Measurements from ENCODE around the gene MTA2. TPM values are rescaled to one million over a fixed set of nuclear protein-coding genes. Genes with fewer than 3 reads are reported as not detected.
"Not testable (repeated sequence)": the region's sequence is repeated elsewhere in the genome, so short reads cannot be mapped to it uniquely, and the experiment has no call there.

The MTA2 gene
- total RNA-seq, 1 donor from 2014 or later, result 63.7 TPM

GRCh38 chr11:62593434-62594044, 8.1 kb downstream of the MTA2 start:
- Histone ChIP-seq H3K36me3 (ENCODE audit: control insufficient read depth in 3 of 3, insufficient read depth in 3 of 3, low read length in 3 of 3) (peaks cover 44 to 50% (median 44%) of the 10 kb centered on the region in 3 donors), H3K27me3 (ENCODE audit: control insufficient read depth in 3 of 3, insufficient read depth in 3 of 3, low read length in 3 of 3) (no peaks in the 10 kb centered on the region), H3K9ac (ENCODE audit: low read depth in 1 of 3, low read length in 3 of 3) (peak overlapping the region in 1 of 3 donors; percentile 83), H3K27ac (ENCODE audit: low read depth, low read length) (no peak overlapping the region), H3K9me3 (ENCODE audit: control insufficient read depth in 3 of 3, low read length in 3 of 3) (no peaks in the 10 kb centered on the region), H3K4me3 (ENCODE audit: low read length in 3 of 3) (no peak overlapping the region), H3K4me1 (ENCODE audit: control insufficient read depth in 3 of 3, insufficient read depth in 3 of 3, low read length in 3 of 3) (peaks cover 26 to 36% (median 32%) of the 10 kb centered on the region in 3 donors)

GRCh38 chr11:62592989-62593421, 8.7 kb downstream of the MTA2 start:
- Histone ChIP-seq H3K9me3 (ENCODE audit: control insufficient read depth in 3 of 3, low read length in 3 of 3) (no peaks in the 10 kb centered on the region), H3K27ac (ENCODE audit: low read depth, low read length) (peak overlapping the region; percentile 95), H3K27me3 (ENCODE audit: control insufficient read depth in 3 of 3, insufficient read depth in 3 of 3, low read length in 3 of 3) (no peaks in the 10 kb centered on the region), H3K36me3 (ENCODE audit: control insufficient read depth in 3 of 3, insufficient read depth in 3 of 3, low read length in 3 of 3) (peaks cover 43 to 49% (median 47%) of the 10 kb centered on the region in 3 donors), H3K9ac (ENCODE audit: low read depth in 1 of 3, low read length in 3 of 3) (peak overlapping the region in 2 of 3 donors; percentile 83 to 90), H3K4me3 (ENCODE audit: low read length in 3 of 3) (no peak overlapping the region), H3K4me1 (ENCODE audit: control insufficient read depth in 3 of 3, insufficient read depth in 3 of 3, low read length in 3 of 3) (peaks cover 26 to 36% (median 28%) of the 10 kb centered on the region in 3 donors)

GRCh38 chr11:62592146-62592815, 9.4 kb downstream of the MTA2 start:
- Histone ChIP-seq H3K4me3 (ENCODE audit: low read length in 3 of 3) (peak overlapping the region; percentile 73 to 89 (median 77)), H3K4me1 (ENCODE audit: control insufficient read depth in 3 of 3, insufficient read depth in 3 of 3, low read length in 3 of 3) (peaks cover 26 to 36% (median 26%) of the 10 kb centered on the region in 3 donors), H3K27ac (ENCODE audit: low read depth, low read length) (peak overlapping the region; percentile 95), H3K9ac (ENCODE audit: low read depth in 1 of 3, low read length in 3 of 3) (peak overlapping the region; percentile 83 to 90 (median 90)), H3K27me3 (ENCODE audit: control insufficient read depth in 3 of 3, insufficient read depth in 3 of 3, low read length in 3 of 3) (no peaks in the 10 kb centered on the region), H3K9me3 (ENCODE audit: control insufficient read depth in 3 of 3, low read length in 3 of 3) (no peaks in the 10 kb centered on the region), H3K36me3 (ENCODE audit: control insufficient read depth in 3 of 3, insufficient read depth in 3 of 3, low read length in 3 of 3) (peaks cover 40 to 48% (median 46%) of the 10 kb centered on the region in 3 donors)

- no peaks in the 10 kb centered on the region for H3K9me3 ChIP-seq (ENCODE audit: control insufficient read depth in 3 of 3, low read length in 3 of 3)
- H3K27ac ChIP-seq (ENCODE audit: low read depth, low read length), result peak within 1 kb of the TSS; percentile 95
- H3K4me3 ChIP-seq (ENCODE audit: low read length in 3 of 3), result peak within 1 kb of the TSS; percentile 81 to 97 (median 89)
- peaks cover 40 to 45% (median 42%) of the 10 kb centered on the region in 3 donors for H3K36me3 ChIP-seq (ENCODE audit: control insufficient read depth in 3 of 3, insufficient read depth in 3 of 3, low read length in 3 of 3)
- H3K9ac ChIP-seq (ENCODE audit: low read depth in 1 of 3, low read length in 3 of 3), result peak within 1 kb of the TSS; percentile 91 to 94 (median 93)
- H3K4me1 ChIP-seq (ENCODE audit: control insufficient read depth in 3 of 3, insufficient read depth in 3 of 3, low read length in 3 of 3), result peaks cover 26 to 36% (median 26%) of the 10 kb centered on the region in 3 donors
- H3K27me3 ChIP-seq (ENCODE audit: control insufficient read depth in 3 of 3, insufficient read depth in 3 of 3, low read length in 3 of 3), result no peaks in the 10 kb centered on the region
Observed at GRCh38 chr11:62591448-62592145, 10.1 kb downstream of the MTA2 start, which contains the start of gene TUT1. Gene TUT1 (minus strand): TSS chr11:62591523. CDS start chr11:62591485, 38 bp downstream.

GRCh38 chr11:62588966-62589637, 12.6 kb downstream of the MTA2 start:
- H3K9ac ChIP-seq (ENCODE audit: low read depth in 1 of 3, low read length in 3 of 3), result no peak overlapping the region
- H3K27ac ChIP-seq (ENCODE audit: low read depth, low read length), result no peak overlapping the region
- no peak overlapping the region for H3K4me3 ChIP-seq (ENCODE audit: low read length in 3 of 3)
- peaks cover 26 to 32% (median 27%) of the 10 kb centered on the region in 3 donors for H3K36me3 ChIP-seq (ENCODE audit: control insufficient read depth in 3 of 3, insufficient read depth in 3 of 3, low read length in 3 of 3)
- no peaks in the 10 kb centered on the region for H3K9me3 ChIP-seq (ENCODE audit: control insufficient read depth in 3 of 3, low read length in 3 of 3)
- H3K4me1 ChIP-seq (ENCODE audit: control insufficient read depth in 3 of 3, insufficient read depth in 3 of 3, low read length in 3 of 3), result peaks cover 26 to 36% (median 26%) of the 10 kb centered on the region in 3 donors
- H3K27me3 ChIP-seq (ENCODE audit: control insufficient read depth in 3 of 3, insufficient read depth in 3 of 3, low read length in 3 of 3), result no peaks in the 10 kb centered on the region

GRCh38 chr11:62585356-62585755, 16.3 kb downstream of the MTA2 start:
- H3K27ac ChIP-seq (ENCODE audit: low read depth, low read length); H3K27me3 ChIP-seq (ENCODE audit: control insufficient read depth in 3 of 3, insufficient read depth in 3 of 3, low read length in 3 of 3); H3K4me3 ChIP-seq (ENCODE audit: low read length in 3 of 3); H3K9me3 ChIP-seq (ENCODE audit: control insufficient read depth in 3 of 3, low read length in 3 of 3): not testable (repeated sequence)
- Histone ChIP-seq H3K4me1 (ENCODE audit: control insufficient read depth in 3 of 3, insufficient read depth in 3 of 3, low read length in 3 of 3) (peaks cover 11 to 17% (median 14%) of the 10 kb centered on the region in 3 donors), H3K9ac (ENCODE audit: low read depth in 1 of 3, low read length in 3 of 3) (peak overlapping the region in 1 of 3 donors; percentile 33), H3K36me3 (ENCODE audit: control insufficient read depth in 3 of 3, insufficient read depth in 3 of 3, low read length in 3 of 3) (peaks cover 24 to 41% (median 35%) of the 10 kb centered on the region in 3 donors)

GRCh38 chr11:62581735-62582134, 19.9 kb downstream of the MTA2 start:
- not testable (repeated sequence) for H3K27me3 ChIP-seq (ENCODE audit: control insufficient read depth in 3 of 3, insufficient read depth in 3 of 3, low read length in 3 of 3); H3K9me3 ChIP-seq (ENCODE audit: control insufficient read depth in 3 of 3, low read length in 3 of 3); H3K27ac ChIP-seq (ENCODE audit: low read depth, low read length); H3K4me3 ChIP-seq (ENCODE audit: low read length in 3 of 3)
- Histone ChIP-seq H3K36me3 (ENCODE audit: control insufficient read depth in 3 of 3, insufficient read depth in 3 of 3, low read length in 3 of 3) (peaks cover 22 to 42% (median 37%) of the 10 kb centered on the region in 3 donors), H3K9ac (ENCODE audit: low read depth in 1 of 3, low read length in 3 of 3) (peak overlapping the region in 1 of 3 donors; percentile 19), H3K4me1 (ENCODE audit: control insufficient read depth in 3 of 3, insufficient read depth in 3 of 3, low read length in 3 of 3) (peaks cover 7 to 10% (median 10%) of the 10 kb centered on the region in 3 donors)

GRCh38 chr11:62580959-62581715, 20.5 kb downstream of the MTA2 start:
- H3K9ac ChIP-seq (ENCODE audit: low read depth in 1 of 3, low read length in 3 of 3), result peak overlapping the region in 1 of 3 donors; percentile 19
- no peaks in the 10 kb centered on the region for H3K9me3 ChIP-seq (ENCODE audit: control insufficient read depth in 3 of 3, low read length in 3 of 3)
- no peak overlapping the region for H3K27ac ChIP-seq (ENCODE audit: low read depth, low read length)
- H3K4me1 ChIP-seq (ENCODE audit: control insufficient read depth in 3 of 3, insufficient read depth in 3 of 3, low read length in 3 of 3), result peaks cover 12 to 16% (median 12%) of the 10 kb centered on the region in 3 donors
- H3K27me3 ChIP-seq (ENCODE audit: control insufficient read depth in 3 of 3, insufficient read depth in 3 of 3, low read length in 3 of 3), result no peaks in the 10 kb centered on the region
- H3K4me3 ChIP-seq (ENCODE audit: low read length in 3 of 3), result peak overlapping the region in 1 of 3 donors; percentile 35
- peaks cover 26 to 43% (median 40%) of the 10 kb centered on the region in 3 donors for H3K36me3 ChIP-seq (ENCODE audit: control insufficient read depth in 3 of 3, insufficient read depth in 3 of 3, low read length in 3 of 3)

- no peak overlapping the region for H3K27ac ChIP-seq (ENCODE audit: low read depth, low read length)
Observed at GRCh38 chr11:62579252-62579651, 22.4 kb downstream of the MTA2 start.

More at GRCh38 chr11:62579252-62579651, 22.4 kb downstream of the MTA2 start:
- H3K4me1 ChIP-seq (ENCODE audit: control insufficient read depth in 3 of 3, insufficient read depth in 3 of 3, low read length in 3 of 3), result peaks cover 31 to 35% (median 31%) of the 10 kb centered on the region in 3 donors
- no peak overlapping the region for H3K4me3 ChIP-seq (ENCODE audit: low read length in 3 of 3)
- H3K36me3 ChIP-seq (ENCODE audit: control insufficient read depth in 3 of 3, insufficient read depth in 3 of 3, low read length in 3 of 3), result peaks cover 23 to 38% (median 34%) of the 10 kb centered on the region in 3 donors
- no peak overlapping the region for H3K9ac ChIP-seq (ENCODE audit: low read depth in 1 of 3, low read length in 3 of 3)
- H3K27me3 ChIP-seq (ENCODE audit: control insufficient read depth in 3 of 3, insufficient read depth in 3 of 3, low read length in 3 of 3), result no peaks in the 10 kb centered on the region
- H3K9me3 ChIP-seq (ENCODE audit: control insufficient read depth in 3 of 3, low read length in 3 of 3), result no peaks in the 10 kb centered on the region

All from skeletal muscle tissue (tissue), 4 donors.